ENCODE data around the gene VTCN1.
A peak's percentile ranks its signal among the peaks of the same experiment; 100 is the strongest.

VTCN1 gene

GRCh38 chr1:117209094-117209493 lies 1.6 kb downstream of the VTCN1 start:
- FAIRE-seq: no peak
- DNase-seq (ENCODE audit: low spot score): no peak

- no peak for DNase-seq (ENCODE audit: low spot score)
- no peak for FAIRE-seq
Observed at GRCh38 chr1:117208580-117208979, 2.1 kb downstream of the VTCN1 start.

GRCh38 chr1:117205368-117205767 lies 5.4 kb downstream of the VTCN1 start:
- DNase-seq (ENCODE audit: low spot score) (no peak), FAIRE-seq (no peak)

- DNase-seq (ENCODE audit: low spot score) (no peak), FAIRE-seq (no peak)
Observed at GRCh38 chr1:117201808-117202207, 8.9 kb downstream of the VTCN1 start.

GRCh38 chr1:117198097-117198496 lies 12.6 kb downstream of the VTCN1 start:
- FAIRE-seq (no peak), DNase-seq (ENCODE audit: low spot score) (no peak)

- FAIRE-seq (no peak), DNase-seq (ENCODE audit: low spot score) (no peak)
Observed at GRCh38 chr1:117189726-117190125, 21.0 kb downstream of the VTCN1 start.

- no peak for FAIRE-seq
- DNase-seq (ENCODE audit: low spot score): no peak
Observed at GRCh38 chr1:117188816-117189437, 21.8 kb downstream of the VTCN1 start.

- FAIRE-seq: no peak
- DNase-seq (ENCODE audit: low spot score): no peak
Observed at GRCh38 chr1:117188170-117188815, 22.4 kb downstream of the VTCN1 start.

- no peak for DNase-seq (ENCODE audit: low spot score)
- FAIRE-seq: no peak
Observed at GRCh38 chr1:117183112-117183511, 27.6 kb downstream of the VTCN1 start.

GRCh38 chr1:117182319-117182718 lies 28.4 kb downstream of the VTCN1 start:
- no peak for DNase-seq (ENCODE audit: low spot score)
- FAIRE-seq: no peak

- FAIRE-seq (no peak), DNase-seq (ENCODE audit: low spot score) (no peak)
Observed at GRCh38 chr1:117181630-117182041, 29.1 kb downstream of the VTCN1 start.

- no peak for FAIRE-seq
- no peak for DNase-seq (ENCODE audit: low spot score)
Observed at GRCh38 chr1:117180147-117180967, 30.4 kb downstream of the VTCN1 start.

- FAIRE-seq (no peak), DNase-seq (ENCODE audit: low spot score) (no peak)
Observed at GRCh38 chr1:117179471-117179870, 31.3 kb downstream of the VTCN1 start.

GRCh38 chr1:117178756-117179155 lies 32.0 kb downstream of the VTCN1 start:
- DNase-seq (ENCODE audit: low spot score) (no peak), FAIRE-seq (no peak)

GRCh38 chr1:117177376-117177775 lies 33.4 kb downstream of the VTCN1 start:
- DNase-seq (ENCODE audit: low spot score) (no peak), FAIRE-seq (no peak)

- DNase-seq (ENCODE audit: low spot score): no peak
Observed at GRCh38 chr1:117176579-117176978, 34.1 kb downstream of the VTCN1 start.

GRCh38 chr1:117174851-117175250 lies 35.9 kb downstream of the VTCN1 start:
- DNase-seq (ENCODE audit: low spot score): no peak
- FAIRE-seq: no peak

More at GRCh38 chr1:117176579-117176978, 34.1 kb downstream of the VTCN1 start:
- FAIRE-seq: no peak

- DNase-seq (ENCODE audit: low spot score) (no peak), FAIRE-seq (no peak)
Observed at GRCh38 chr1:117173691-117174090, 37.0 kb downstream of the VTCN1 start.

GRCh38 chr1:117173006-117173405 lies 37.7 kb downstream of the VTCN1 start:
- FAIRE-seq (no peak), DNase-seq (ENCODE audit: low spot score) (no peak)

GRCh38 chr1:117171900-117172511 lies 38.7 kb downstream of the VTCN1 start:
- FAIRE-seq (no peak), DNase-seq (ENCODE audit: low spot score) (peak; percentile 61)

GRCh38 chr1:117169871-117170596 lies 40.7 kb downstream of the VTCN1 start:
- DNase-seq (ENCODE audit: low spot score) (no peak), FAIRE-seq (no peak)
